Vein endothelial cell (primary cell): ENCODE data around the gene NELL1. TPM values are rescaled to one million over a fixed set of nuclear protein-coding genes. Genes with fewer than 3 reads are reported as not detected.

ENCODE experiments used
- small RNA-seq: library from RNA; depleted of rRNA; stranded (forward); fragments of <200 nt; gene quantifications from one replicate; pipeline ENCODE3, GENCODE V24; 2012
- total RNA-seq: library from RNA; depleted of rRNA; stranded (reverse); fragments of >200 nt; gene quantifications from 2 replicates; pipeline ENCODE4 v1.2.3, GENCODE V29; 2012

NELL1 gene
- not detected in 2 replicates for total RNA-seq

GRCh38 chr11:20668844-20669819, at the start of gene NELL1:
Gene NELL1 (plus strand): TSS chr11:20669586.

Small RNAs within 50 kb of the gene (small RNA-seq; reads per million reads assigned to genes)
- gene RNA5SP336 (10.1 reads per million, percentile 96 among the genes with 10 or more reads in this experiment), gene RNA5SP337 (not detected)

Other genes starting within 250 kb of the NELL1 start
- not detected in 2 replicates for gene SLC6A5, start 70.0 kb upstream of the NELL1 start, total RNA-seq